RWPE2 (cell line): Measurements from ENCODE around the gene ERICH2.

Experiments
- ATAC-seq: fragments of 200-7000 bp; cut with Tn5 transposase; 3 replicates; pipeline ENCODE4 v1.9.1; 2021; ENCODE audit warnings: low read depth
- DNase-seq: peaks from one replicate; pipeline ENCODE4 v3.0.0-alpha.2; 2020; ENCODE audit warnings: low spot score
- H3K27ac ChIP-seq: fragments of 450-650 bp; 2 replicates; pipeline ENCODE4 v1.5.1; 2017; ENCODE audit warnings: mild to moderate bottlenecking; ENCODE audit not compliant: poor library complexity, severe bottlenecking
- H3K27me3 ChIP-seq: fragments of 250-450 bp; sonication (Bioruptor Pico); 2 replicates; pipeline ENCODE4 v1.5.1; 2021; ENCODE audit warnings: mild to moderate bottlenecking, moderate library complexity; ENCODE audit not compliant: insufficient read depth, poor library complexity, severe bottlenecking
- H3K36me3 ChIP-seq: fragments of 250-450 bp; sonication (Bioruptor Pico); 2 replicates; pipeline ENCODE4 v1.5.1; 2020; ENCODE audit warnings: low read depth, mild to moderate bottlenecking, moderate library complexity
- H3K4me1 ChIP-seq: fragments of 250-450 bp; sonication (Bioruptor Pico); 2 replicates; pipeline ENCODE4 v1.5.1; 2021; ENCODE audit warnings: mild to moderate bottlenecking, moderate library complexity; ENCODE audit not compliant: insufficient read depth, poor library complexity, severe bottlenecking
- H3K4me3 ChIP-seq: fragments of 250-450 bp; sonication (Bioruptor Pico); 2 replicates; pipeline ENCODE4 v1.5.1; 2021; ENCODE audit warnings: mild to moderate bottlenecking, moderate library complexity; ENCODE audit not compliant: severe bottlenecking
- H3K9me3 ChIP-seq: fragments of 250-450 bp; sonication (Bioruptor Pico); 2 replicates; pipeline ENCODE4 v1.5.1; 2021; ENCODE audit warnings: mild to moderate bottlenecking, moderate library complexity; ENCODE audit not compliant: severe bottlenecking
- TF ChIP-seq, protein P1 (sequence below): fragments of 450-650 bp; IDR thresholded peaks from one replicate; pipeline ENCODE4 v1.5.1; 2017; ENCODE audit warnings: mild to moderate bottlenecking, moderate library complexity; ENCODE audit not compliant: poor library complexity, severe bottlenecking

The ERICH2 gene

DNA sequence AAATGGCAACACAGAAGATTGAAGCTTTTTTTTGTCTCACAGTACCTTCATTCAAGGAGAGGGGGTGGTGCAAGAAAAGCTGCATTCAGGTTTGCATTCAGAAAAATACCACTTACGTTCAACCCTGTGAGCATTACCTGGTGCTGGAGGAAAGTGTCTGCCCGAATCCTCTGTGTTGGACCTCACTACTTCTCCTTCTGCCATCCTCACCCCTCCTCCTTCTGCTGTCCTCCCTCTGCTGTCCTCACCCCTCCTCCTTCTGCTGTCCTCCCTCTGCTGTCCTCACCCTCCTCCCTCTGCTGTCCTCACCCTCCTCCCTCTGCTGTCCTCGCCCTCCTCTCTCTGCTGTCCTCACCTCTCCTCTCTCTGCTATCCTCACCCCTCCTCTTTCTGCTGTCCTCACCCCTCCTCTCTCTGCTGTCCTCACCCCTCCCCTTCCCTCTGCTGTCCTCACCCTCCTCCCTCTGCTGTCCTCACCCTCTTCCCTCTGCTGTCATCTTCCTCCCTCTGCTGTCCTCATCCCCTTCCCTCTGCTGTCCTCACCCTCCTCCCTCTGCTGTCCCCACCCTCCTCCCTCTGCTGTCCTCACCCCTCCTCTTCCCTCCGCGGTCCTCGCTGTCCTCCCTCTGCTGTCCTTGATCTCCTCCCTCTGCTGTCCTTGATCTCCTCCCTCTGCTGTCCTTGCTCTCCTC is 57.8 kb downstream of the ERICH2 start:
- Histone ChIP-seq H3K4me1 (no peaks in the 10 kb centered on the region), H3K27me3 (no peaks in the 10 kb centered on the region), H3K27ac (no peak overlapping the region), H3K9me3 (no peaks in the 10 kb centered on the region), H3K36me3 (no peaks in the 10 kb centered on the region), H3K4me3 (no peak overlapping the region)
- DNase-seq (no peak), ATAC-seq (no peak)
- TF ChIP-seq, protein P1, sequence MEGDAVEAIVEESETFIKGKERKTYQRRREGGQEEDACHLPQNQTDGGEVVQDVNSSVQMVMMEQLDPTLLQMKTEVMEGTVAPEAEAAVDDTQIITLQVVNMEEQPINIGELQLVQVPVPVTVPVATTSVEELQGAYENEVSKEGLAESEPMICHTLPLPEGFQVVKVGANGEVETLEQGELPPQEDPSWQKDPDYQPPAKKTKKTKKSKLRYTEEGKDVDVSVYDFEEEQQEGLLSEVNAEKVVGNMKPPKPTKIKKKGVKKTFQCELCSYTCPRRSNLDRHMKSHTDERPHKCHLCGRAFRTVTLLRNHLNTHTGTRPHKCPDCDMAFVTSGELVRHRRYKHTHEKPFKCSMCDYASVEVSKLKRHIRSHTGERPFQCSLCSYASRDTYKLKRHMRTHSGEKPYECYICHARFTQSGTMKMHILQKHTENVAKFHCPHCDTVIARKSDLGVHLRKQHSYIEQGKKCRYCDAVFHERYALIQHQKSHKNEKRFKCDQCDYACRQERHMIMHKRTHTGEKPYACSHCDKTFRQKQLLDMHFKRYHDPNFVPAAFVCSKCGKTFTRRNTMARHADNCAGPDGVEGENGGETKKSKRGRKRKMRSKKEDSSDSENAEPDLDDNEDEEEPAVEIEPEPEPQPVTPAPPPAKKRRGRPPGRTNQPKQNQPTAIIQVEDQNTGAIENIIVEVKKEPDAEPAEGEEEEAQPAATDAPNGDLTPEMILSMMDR, result no peak

DNA sequence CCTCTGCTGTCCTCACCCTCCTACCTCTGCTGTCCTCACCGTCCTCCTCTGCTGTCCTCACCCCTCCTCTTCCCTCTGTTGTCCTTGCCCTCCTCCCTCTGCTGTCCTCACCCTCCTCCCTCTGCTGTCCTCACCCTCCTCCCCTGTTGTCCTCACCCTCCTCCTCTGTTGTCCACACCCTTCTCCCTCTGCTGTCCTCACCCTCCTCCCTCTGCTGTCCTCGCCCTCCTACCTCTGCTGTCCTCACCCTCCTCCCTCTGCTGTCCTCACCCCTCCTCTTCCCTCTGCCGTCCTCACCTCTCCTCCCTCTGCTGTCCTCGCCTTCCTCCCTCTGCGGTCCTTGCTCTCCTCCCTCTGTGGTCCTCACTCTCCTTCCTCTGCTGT is 58.3 kb downstream of the ERICH2 start:
- no peak for ATAC-seq
- no peaks in the 10 kb centered on the region for H3K36me3 ChIP-seq
- no peaks in the 10 kb centered on the region for H3K9me3 ChIP-seq
- no peak overlapping the region for H3K27ac ChIP-seq
- TF ChIP-seq, protein P1, result no peak
- no peak for DNase-seq
- no peak overlapping the region for H3K4me3 ChIP-seq
- no peaks in the 10 kb centered on the region for H3K27me3 ChIP-seq
- no peaks in the 10 kb centered on the region for H3K4me1 ChIP-seq

DNA sequence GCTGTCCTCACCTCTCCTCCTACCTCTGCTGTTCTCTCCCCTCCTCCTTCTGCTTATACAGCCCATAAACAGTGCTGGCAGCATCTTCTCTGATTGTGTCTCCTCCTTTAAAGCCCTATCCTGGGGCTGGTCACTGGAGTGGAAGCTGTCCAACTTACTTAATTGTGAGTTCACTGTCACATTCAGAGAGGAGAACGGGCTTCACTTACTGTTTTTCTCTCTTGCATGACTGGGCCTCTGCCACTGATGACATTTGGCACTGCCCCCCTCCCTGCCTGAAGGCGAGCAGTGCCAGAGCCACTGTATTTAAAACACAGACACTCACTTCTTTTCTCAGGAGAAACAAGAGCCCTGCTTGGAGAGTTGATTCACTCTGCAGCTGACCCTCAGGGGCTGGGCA is 58.9 kb downstream of the ERICH2 start:
- no peaks in the 10 kb centered on the region for H3K27me3 ChIP-seq
- no peak for ATAC-seq
- H3K9me3 ChIP-seq, result no peaks in the 10 kb centered on the region
- TF ChIP-seq, protein P1, result no peak
- no peak overlapping the region for H3K27ac ChIP-seq
- no peak for DNase-seq
- no peaks in the 10 kb centered on the region for H3K36me3 ChIP-seq
- H3K4me3 ChIP-seq, result no peak overlapping the region
- no peaks in the 10 kb centered on the region for H3K4me1 ChIP-seq

- DNase-seq (no peak), ATAC-seq (no peak)
- TF ChIP-seq, protein P1, result no peak
- Histone ChIP-seq H3K27me3 (no peaks in the 10 kb centered on the region), H3K4me3 (no peak overlapping the region), H3K36me3 (no peaks in the 10 kb centered on the region), H3K27ac (no peak overlapping the region), H3K4me1 (no peaks in the 10 kb centered on the region), H3K9me3 (no peaks in the 10 kb centered on the region)
These were observed 60.0 kb downstream of the ERICH2 start for GRCh38 chr2:170830166-170830565.

- H3K27ac ChIP-seq, result no peak overlapping the region
- H3K36me3 ChIP-seq, result no peaks in the 10 kb centered on the region
- no peak overlapping the region for H3K4me3 ChIP-seq
- H3K27me3 ChIP-seq, result no peaks in the 10 kb centered on the region
- no peaks in the 10 kb centered on the region for H3K4me1 ChIP-seq
- ATAC-seq (no peak), DNase-seq (no peak)
- TF ChIP-seq, protein P1, result no peak
- H3K9me3 ChIP-seq, result no peaks in the 10 kb centered on the region
These were observed 60.9 kb downstream of the ERICH2 start for GRCh38 chr2:170831115-170831514.
